Heart right ventricle (tissue), 16 donors: ENCODE results near the gene KIF4B. TPM values are rescaled to one million over a fixed set of nuclear protein-coding genes. Genes with fewer than 3 reads are reported as not detected.
A peak's percentile ranks its signal among the peaks of the same experiment; 100 is the strongest.
"Not testable (repeated sequence)": the region's sequence is repeated elsewhere in the genome, so short reads cannot be mapped to it uniquely, and the experiment has no call there.

ENCODE experiments used
- ATAC-seq, 8 donors: fragments of 200-7000 bp; cut with Tn5 transposase; one replicate each; pipeline ENCODE4 v1.9.1; 2020; ENCODE audit warnings: mild to moderate bottlenecking in 8 of 8, moderate library complexity in 8 of 8, moderate number of reproducible peaks in 1 of 8
- DNase-seq, 2 donors: peaks; one replicate each; pipeline ENCODE4 v3.0.0-alpha.2; 2020
- H3K27ac ChIP-seq, 10 donors: fragments of 200-600 bp; sonication (generic) in 2 of 10; one replicate each; pipeline versions ENCODE4 v1.5.0 to v1.8.0; 2020 to 2022; ENCODE audit warnings: mild to moderate bottlenecking in 3 of 10
- H3K27me3 ChIP-seq, 7 donors: fragments of 200-600 bp; one replicate each; pipeline ENCODE4 v1.8.0; 2021 to 2022; ENCODE audit warnings: mild to moderate bottlenecking in 2 of 7
- H3K36me3 ChIP-seq, 9 donors: fragments of 200-600 bp; sonication (generic) in 1 of 9; one replicate each; pipeline versions ENCODE4 v1.5.0 to v1.8.0; 2020 to 2022; ENCODE audit warnings: mild to moderate bottlenecking in 2 of 9
- H3K4me1 ChIP-seq, 9 donors: fragments of 200-600 bp; sonication (generic) in 1 of 9; one replicate each; pipeline versions ENCODE4 v1.5.0 to v1.8.0; 2020 to 2022; ENCODE audit warnings: mild to moderate bottlenecking in 4 of 9
- H3K4me3 ChIP-seq, 10 donors: fragments of 200-600 bp; sonication (generic) in 2 of 10; one replicate each; pipeline versions ENCODE4 v1.5.0 to v1.8.0; 2020 to 2022; ENCODE audit warnings: mild to moderate bottlenecking in 7 of 10, moderate library complexity in 2 of 10
- H3K9me3 ChIP-seq, 11 donors: fragments of 200-600 bp in 10 of 11; sonication (generic) in 2 of 11; one replicate each; pipeline versions ENCODE4 v1.5.0 to v1.8.0; 2013 to 2022; ENCODE audit warnings: mild to moderate bottlenecking in 2 of 11, control low read depth in 1 of 11, moderate library complexity in 1 of 11
- WGBS, 2 donors: extraction: QIAGEN DNeasy Blood & Tissue Kit; methylation state at CpG; one replicate each; pipeline ENCODE4 v1.1.7; 2013; ENCODE audit warnings: inconsistent platforms in 1 of 2; 5-methylcytosine and 5-hydroxymethylcytosine counted together
- intact Hi-C, 10 donors: fragments of 100-400 bp; cut with DNase I; formaldehyde crosslinking; loops; one replicate each; pipeline versions ENCODE4 v1.11.1 to v1.14.2; 2022
- polyA plus RNA-seq, 2 donors: library from polyadenylated mRNA; stranded (reverse); fragments of 200-250 nt; gene quantifications; one replicate each; pipeline ENCODE4 v1.2.3, GENCODE V29; 2013
- total RNA-seq, 10 donors: library from RNA; stranded (reverse); fragmentation: NEBNext Ultra II Directional in 3 of 10; extraction: Animal tissue kit (Norgen Biotek cat#: 25700) in 3 of 10; gene quantifications; one replicate each; pipeline versions ENCODE4 v1.2.1 to v1.2.4, GENCODE V29; 2021 to 2023
- TF ChIP-seq, protein P1 (sequence below), 9 donors: fragments of 200-600 bp; sonication (generic) in 2 of 9; IDR thresholded peaks; one replicate each; pipeline versions ENCODE4 v1.5.0 to v1.8.0; 2021 to 2022; ENCODE audit warnings: antibody characterized with exemption in 9 of 9, mild to moderate bottlenecking in 5 of 9, moderate library complexity in 1 of 9
- donor health status: Arrhythmogenic right ventricular cardiomyopathy.
- donor health status: ischemic (EF 13 %, LVEDD 7.1; RV severe dilation, severe dysfunction).
- donor health status: healthy with polysubstance abuse.
- donor health status: DM: no; HTN: yes; CAD: no.
- donor health status: DM: no; HTN: no; CAD: no.
- donor health status: ischemic (EF 25% LVEDD 6.9; RV normal size, moderate dysfunction).
- donor health status: ischemic (EF 25% LVEDD 5.7; RV mildly dilated, moderate dysfunction).
- donor health status: healthy.
- donor health status: DM: yes; HTN: yes; CAD: no.
- donor health status: Ischemic cardiomyopathy.
- donor health status: ischemic (EF 35%, LVEDD 5.7; RV mildly dilated, moderate dysfunction).
- donor health status: nonischemic (EF 11% LVEDD 7.7; RV severe dilation, severe dysfunction).
- donor health status: DM: yes; HTN: yes; CAD: no.
- donor health status: PGD.
- donor health status: ischemic (EF 29% LVEDD 5.4; RV normal size, mild dysfunction).
- donor health status: nonischemic (EF 23%, LVEDD 6.1; RV moderate dilation, normal function).

KIF4B gene
- total and polyA plus RNA-seq, 12 donors = 0.05 to 0.11 (median 0.08) TPM; not detected in 8

DNA sequence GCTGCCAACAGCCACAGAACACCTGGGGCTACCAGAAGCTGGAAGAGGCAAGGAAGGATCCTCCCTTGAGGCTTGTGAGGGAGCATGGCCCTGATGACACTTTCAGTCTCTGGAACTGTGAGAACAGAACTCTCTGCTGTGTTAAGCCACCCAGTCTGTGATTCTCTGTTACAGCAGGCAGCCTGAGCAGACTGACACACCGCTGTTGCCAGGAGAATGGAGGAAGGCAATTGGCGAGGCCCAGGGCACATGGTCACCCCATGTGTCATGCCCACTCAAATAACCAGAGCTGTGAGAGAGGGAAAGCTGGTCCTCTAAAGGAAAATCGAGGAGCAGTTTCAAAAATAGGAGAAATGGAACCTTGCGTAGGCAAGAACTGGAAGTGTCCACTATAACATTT lies 12.0 kb upstream of the KIF4B start:
- H3K27me3 ChIP-seq = no peaks in the 10 kb centered on the region
- no peak for ATAC-seq
- H3K4me3 ChIP-seq = no peak overlapping the region
- 92 to 97% methylated on average over 4 of the region's 4 CpGs for WGBS, 2 donors
- no peak overlapping the region for H3K27ac ChIP-seq
- no peaks in the 10 kb centered on the region for H3K4me1 ChIP-seq
- no peaks in the 10 kb centered on the region for H3K36me3 ChIP-seq
- H3K9me3 ChIP-seq = peaks cover 0 to 6% (median 0%) of the 10 kb centered on the region in 11 donors
- TF ChIP-seq, protein P1, sequence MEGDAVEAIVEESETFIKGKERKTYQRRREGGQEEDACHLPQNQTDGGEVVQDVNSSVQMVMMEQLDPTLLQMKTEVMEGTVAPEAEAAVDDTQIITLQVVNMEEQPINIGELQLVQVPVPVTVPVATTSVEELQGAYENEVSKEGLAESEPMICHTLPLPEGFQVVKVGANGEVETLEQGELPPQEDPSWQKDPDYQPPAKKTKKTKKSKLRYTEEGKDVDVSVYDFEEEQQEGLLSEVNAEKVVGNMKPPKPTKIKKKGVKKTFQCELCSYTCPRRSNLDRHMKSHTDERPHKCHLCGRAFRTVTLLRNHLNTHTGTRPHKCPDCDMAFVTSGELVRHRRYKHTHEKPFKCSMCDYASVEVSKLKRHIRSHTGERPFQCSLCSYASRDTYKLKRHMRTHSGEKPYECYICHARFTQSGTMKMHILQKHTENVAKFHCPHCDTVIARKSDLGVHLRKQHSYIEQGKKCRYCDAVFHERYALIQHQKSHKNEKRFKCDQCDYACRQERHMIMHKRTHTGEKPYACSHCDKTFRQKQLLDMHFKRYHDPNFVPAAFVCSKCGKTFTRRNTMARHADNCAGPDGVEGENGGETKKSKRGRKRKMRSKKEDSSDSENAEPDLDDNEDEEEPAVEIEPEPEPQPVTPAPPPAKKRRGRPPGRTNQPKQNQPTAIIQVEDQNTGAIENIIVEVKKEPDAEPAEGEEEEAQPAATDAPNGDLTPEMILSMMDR (IDR thresholded peaks at IDR 0.05) = no peak
- intact Hi-C loops = no loop called here
- DNase-seq = no peak

DNA sequence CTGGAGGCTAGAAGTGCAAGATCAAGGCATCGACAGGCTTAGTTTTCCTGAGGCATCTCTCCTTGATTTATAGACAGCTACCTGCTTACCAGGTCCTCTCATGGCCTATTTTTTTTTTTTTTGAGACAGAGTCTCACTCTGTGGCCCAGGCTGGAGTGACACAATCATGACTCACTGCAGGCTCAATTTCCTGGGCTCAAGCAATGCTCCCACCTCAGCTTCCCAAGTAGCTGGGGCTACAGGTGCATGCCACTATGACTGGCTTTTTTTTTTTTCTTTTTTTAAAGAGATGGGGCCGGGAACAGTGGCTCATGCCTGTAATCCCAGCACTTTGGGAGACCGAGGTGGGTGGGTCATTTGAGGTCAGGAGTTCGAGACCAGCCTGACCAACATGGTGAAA lies 10.8 kb upstream of the KIF4B start:
- H3K27me3 ChIP-seq, H3K4me1 ChIP-seq, H3K36me3 ChIP-seq, ATAC-seq, intact Hi-C loops, DNase-seq, H3K27ac ChIP-seq, H3K9me3 ChIP-seq, H3K4me3 ChIP-seq: not testable (repeated sequence)
- WGBS, 2 donors = 92 to 96% methylated on average over 4 of the region's 4 CpGs

GRCh38 chr5:155004138-155004744 lies 9.3 kb upstream of the KIF4B start:
- no peaks in the 10 kb centered on the region for H3K36me3 ChIP-seq
- DNase-seq = peak; percentile 4 to 23
- no peaks in the 10 kb centered on the region for H3K27me3 ChIP-seq
- no peaks in the 10 kb centered on the region for H3K4me1 ChIP-seq
- TF ChIP-seq, protein P1 (IDR thresholded peaks at IDR 0.05) = peak in 7 of 9 donors; percentile 38 to 59 (median 49)
- H3K27ac ChIP-seq = no peak overlapping the region
- no peak overlapping the region for H3K4me3 ChIP-seq
- ATAC-seq = peak in 1 of 8 donors; percentile 48
- intact Hi-C loops = loop anchor here in 2 of 10 donors (2.0 kb wide), 2 partner anchors 57 to 59 kb away; no protein-coding TSS in a partner anchor
- 88 to 90% methylated on average over 11 of the region's 11 CpGs for WGBS, 2 donors
- no peaks in the 10 kb centered on the region for H3K9me3 ChIP-seq

- H3K36me3 ChIP-seq, H3K4me3 ChIP-seq, H3K4me1 ChIP-seq, DNase-seq, H3K27ac ChIP-seq, intact Hi-C loops, H3K9me3 ChIP-seq, H3K27me3 ChIP-seq, ATAC-seq: not testable (repeated sequence)
- WGBS, 2 donors = 78 to 96% methylated on average over 1 of the region's 1 CpG
Observed at GRCh38 chr5:155006265-155006664, 7.3 kb upstream of the KIF4B start.

GRCh38 chr5:155008669-155009068 lies 4.9 kb upstream of the KIF4B start:
- TF ChIP-seq, protein P1 (IDR thresholded peaks at IDR 0.05) = no peak
- H3K4me3 ChIP-seq = no peak overlapping the region
- no peaks in the 10 kb centered on the region for H3K4me1 ChIP-seq
- no peaks in the 10 kb centered on the region for H3K36me3 ChIP-seq
- no peak overlapping the region for H3K27ac ChIP-seq
- H3K9me3 ChIP-seq = no peaks in the 10 kb centered on the region
- 75 to 81% methylated on average over 3 of the region's 3 CpGs for WGBS, 2 donors
- peaks cover 0 to 2% (median 0%) of the 10 kb centered on the region in 7 donors for H3K27me3 ChIP-seq
- ATAC-seq = no peak
- intact Hi-C loops = no loop called here
- DNase-seq = no peak
